CD4-positive, alpha-beta T cell (primary cell): ENCODE data around the gene PIGM. TPM values are rescaled to one million over a fixed set of nuclear protein-coding genes. Genes with fewer than 3 reads are reported as not detected.

Experiments
- ATAC-seq: fragments of 200-7000 bp; cut with Tn5 transposase; one replicate; pipeline ENCODE4 v1.10.0; 2022; ENCODE audit warnings: mild to moderate bottlenecking; ENCODE audit not compliant: poor library complexity
- CTCF ChIA-PET: fragments of 350-600 bp; sonication (Branson Sonifier 250); formaldehyde crosslinking; loops from one replicate; lab custom pipeline; 2021; ENCODE audit warnings: antibody characterized with exemption, inconsistent platforms; lab: Charles Lee
- POLR2A ChIA-PET: fragments of 350-600 bp; sonication (Branson Sonifier 250); formaldehyde crosslinking; loops from one replicate; lab custom pipeline; 2021; ENCODE audit warnings: antibody characterized with exemption, inconsistent platforms; lab: Charles Lee
- DNase-seq, 14 experiments: peaks; one replicate each; pipeline ENCODE4 v3.0.0-alpha.2; 2013 to 2020; ENCODE audit warnings: mixed read lengths in 2 of 14
- H3K27ac ChIP-seq, 2 donors: one replicate each; pipeline versions ENCODE4 v1.5.1 to v1.7.0; 2013; ENCODE audit warnings: low read length in 2 of 2, low read depth in 1 of 2, mild to moderate bottlenecking in 1 of 2
- H3K27me3 ChIP-seq, 2 experiments: 1 replicate in 1 of 2; 2 replicates in 1 of 2; pipeline versions ENCODE4 v1.6.1 to v1.7.0; 2013; ENCODE audit warnings: low read length in 2 of 2, control low read depth in 1 of 2, mild to moderate bottlenecking in 1 of 2, moderate library complexity in 1 of 2; ENCODE audit not compliant: insufficient read depth in 2 of 2, control insufficient read depth in 1 of 2
- H3K36me3 ChIP-seq: one replicate; pipeline ENCODE4 v1.6.1; 2013; ENCODE audit warnings: low read length, control low read depth; ENCODE audit not compliant: insufficient read depth
- H3K4me1 ChIP-seq: one replicate; pipeline ENCODE4 v1.6.1; 2013; ENCODE audit warnings: low read length, control low read depth; ENCODE audit not compliant: insufficient read depth
- H3K4me3 ChIP-seq: one replicate; pipeline ENCODE4 v1.5.1; 2013; ENCODE audit warnings: mild to moderate bottlenecking, low read length, moderate library complexity
- H3K9me3 ChIP-seq, 2 experiments: 1 replicate in 1 of 2; 2 replicates in 1 of 2; pipeline versions ENCODE4 v1.6.1 to v1.7.0; 2013; ENCODE audit warnings: low read length in 2 of 2, mild to moderate bottlenecking in 2 of 2, control low read depth in 1 of 2, moderate library complexity in 1 of 2; ENCODE audit not compliant: control insufficient read depth in 1 of 2, insufficient read depth in 1 of 2
- H3K27ac Mint-ChIP-seq: one replicate; pipeline ENCODE4 v1.8.0; 2020; ENCODE audit warnings: mixed read lengths
- H3K27me3 Mint-ChIP-seq: one replicate; pipeline ENCODE4 v1.8.0; 2021; ENCODE audit warnings: mixed read lengths
- H3K36me3 Mint-ChIP-seq: one replicate; pipeline ENCODE4 v1.8.0; 2021; ENCODE audit warnings: low read depth, mixed read lengths
- H3K4me1 Mint-ChIP-seq: one replicate; pipeline ENCODE4 v1.8.0; 2021; ENCODE audit warnings: low read depth, mixed read lengths
- H3K4me3 Mint-ChIP-seq: one replicate; pipeline ENCODE4 v1.8.0; 2020; ENCODE audit warnings: mild to moderate bottlenecking, mixed read lengths
- H3K9me3 Mint-ChIP-seq: one replicate; pipeline ENCODE4 v1.8.0; 2020; ENCODE audit warnings: mixed read lengths
- CTCF ChIP-seq: fragments of 200-600 bp; IDR thresholded peaks from one replicate; pipeline ENCODE4 v1.8.0; 2022; ENCODE audit warnings: antibody characterized with exemption, mild to moderate bottlenecking
- intact Hi-C, 2 experiments: fragments of 100-400 bp; cut with DNase I in 1 of 2; cut with micrococcal nuclease in 1 of 2; formaldehyde crosslinking; loops; one replicate each; pipeline versions ENCODE4 v1.15.1 to v1.9.0; 2023 to 2025; cut with DNase I, micrococcal nuclease
- total RNA-seq, 174 experiments: library from RNA in 2 of 174; stranded (reverse) in 2 of 174; gene quantifications; one replicate each; pipeline ENCODE4 v1.2.3 and lab custom pipeline; 2021 to 2026

PIGM gene
- total RNA-seq, 2 experiments from 2014 or later: 2.1 to 2.2 TPM

- no peak for TF ChIP-seq CTCF
- no peaks in the 10 kb centered on the region for H3K4me1 Mint-ChIP-seq
- ChIA-PET CTCF (no interaction called here), POLR2A (no interaction called here)
- no peak for DNase-seq
- H3K9me3 Mint-ChIP-seq: no peaks in the 10 kb centered on the region
- Histone ChIP-seq H3K36me3 (no peaks in the 10 kb centered on the region), H3K9me3 (no peaks in the 10 kb centered on the region), H3K27me3 (no peaks in the 10 kb centered on the region), H3K27ac (no peak overlapping the region), H3K4me3 (no peak overlapping the region), H3K4me1 (no peaks in the 10 kb centered on the region)
- no peak for ATAC-seq
- H3K4me3 Mint-ChIP-seq: no peak overlapping the region
- H3K36me3 Mint-ChIP-seq: no peaks in the 10 kb centered on the region
- H3K27ac Mint-ChIP-seq: no peak overlapping the region
- intact Hi-C loops: no loop called here
- peaks cover 6% of the 10 kb centered on the region for H3K27me3 Mint-ChIP-seq
These were observed 11.6 kb downstream of the PIGM start for GRCh38 chr1:160020196-160020595.

- no peak overlapping the region for H3K4me3 Mint-ChIP-seq
- no peaks in the 10 kb centered on the region for H3K36me3 Mint-ChIP-seq
- DNase-seq (no peak), ATAC-seq (no peak)
- POLR2A ChIA-PET: no interaction called here
- TF ChIP-seq CTCF: no peak
- Histone ChIP-seq H3K4me1 (no peaks in the 10 kb centered on the region), H3K9me3 (no peaks in the 10 kb centered on the region), H3K27me3 (peaks cover 0 to 3% of the 10 kb centered on the region in 2 experiments), H3K27ac (no peak overlapping the region), H3K4me3 (no peak overlapping the region), H3K36me3 (no peaks in the 10 kb centered on the region)
- H3K4me1 Mint-ChIP-seq: no peaks in the 10 kb centered on the region
- CTCF ChIA-PET: no interaction called here
- peaks cover 6% of the 10 kb centered on the region for H3K27me3 Mint-ChIP-seq
- intact Hi-C loops: no loop called here
- no peak overlapping the region for H3K27ac Mint-ChIP-seq
- H3K9me3 Mint-ChIP-seq: no peaks in the 10 kb centered on the region
These were observed 12.9 kb downstream of the PIGM start for GRCh38 chr1:160018900-160019299.

- intact Hi-C loops: no loop called here
- CTCF ChIA-PET: no interaction called here
- POLR2A ChIA-PET: no interaction called here
These were observed 13.4 kb downstream of the PIGM start for GRCh38 chr1:160018347-160018746.

More at GRCh38 chr1:160018347-160018746, 13.4 kb downstream of the PIGM start:
- no peaks in the 10 kb centered on the region for H3K9me3 ChIP-seq
- no peaks in the 10 kb centered on the region for H3K4me1 Mint-ChIP-seq
- no peak overlapping the region for H3K4me3 Mint-ChIP-seq
- DNase-seq: no peak
- no peak for ATAC-seq
- no peaks in the 10 kb centered on the region for H3K9me3 Mint-ChIP-seq
- no peaks in the 10 kb centered on the region for H3K4me1 ChIP-seq
- no peak overlapping the region for H3K27ac Mint-ChIP-seq
- H3K36me3 Mint-ChIP-seq: no peaks in the 10 kb centered on the region
- no peak overlapping the region for H3K27ac ChIP-seq
- no peaks in the 10 kb centered on the region for H3K36me3 ChIP-seq
- no peak overlapping the region for H3K4me3 ChIP-seq
- peaks cover 6% of the 10 kb centered on the region for H3K27me3 Mint-ChIP-seq
- peaks cover 0 to 3% of the 10 kb centered on the region in 2 experiments for H3K27me3 ChIP-seq
- TF ChIP-seq CTCF: no peak
